Measurements from ENCODE around the gene GNG7. TPM values are rescaled to one million over a fixed set of nuclear protein-coding genes. Genes with fewer than 3 reads are reported as not detected.
A peak's percentile ranks its signal among the peaks of the same experiment; 100 is the strongest.
"Not testable (repeated sequence)": the region's sequence is repeated elsewhere in the genome, so short reads cannot be mapped to it uniquely, and the experiment has no call there.

Gene GNG7
- total RNA-seq, 1 donor: 0.72 TPM

GRCh38 chr19:2584002-2584401 lies 118.5 kb downstream of the GNG7 start:
- no peak overlapping the region for H2AFZ ChIP-seq (ENCODE audit: low read length)
- H3K9me3 ChIP-seq (ENCODE audit: low read depth, low read length): peaks cover 3% of the 10 kb centered on the region
- H3K79me2 ChIP-seq (ENCODE audit: insufficient read depth, low read length): no peaks in the 10 kb centered on the region
- no peaks in the 10 kb centered on the region for H3K36me3 ChIP-seq (ENCODE audit: insufficient read depth, low read length)
- no peak overlapping the region for H3K4me2 ChIP-seq (ENCODE audit: insufficient read depth, low read length)
- H3K4me1 ChIP-seq (ENCODE audit: insufficient read depth, low read length): peaks cover 19% of the 10 kb centered on the region
- H3K27me3 ChIP-seq (ENCODE audit: insufficient read depth, low read length): no peaks in the 10 kb centered on the region
- DNase-seq (ENCODE audit: insufficient read length, low spot score, missing footprints): no peak
- no peaks in the 10 kb centered on the region for H4K20me1 ChIP-seq (ENCODE audit: insufficient read depth, low read length)
- no peak overlapping the region for H3K4me3 ChIP-seq (ENCODE audit: insufficient read depth, low read length)
- no peak overlapping the region for H3K27ac ChIP-seq (ENCODE audit: low read depth, low read length)
- TF ChIP-seq CTCF (IDR thresholded peaks at IDR 0.05; ENCODE audit: extremely low read depth, low read depth, low read length): no peak

DNA sequence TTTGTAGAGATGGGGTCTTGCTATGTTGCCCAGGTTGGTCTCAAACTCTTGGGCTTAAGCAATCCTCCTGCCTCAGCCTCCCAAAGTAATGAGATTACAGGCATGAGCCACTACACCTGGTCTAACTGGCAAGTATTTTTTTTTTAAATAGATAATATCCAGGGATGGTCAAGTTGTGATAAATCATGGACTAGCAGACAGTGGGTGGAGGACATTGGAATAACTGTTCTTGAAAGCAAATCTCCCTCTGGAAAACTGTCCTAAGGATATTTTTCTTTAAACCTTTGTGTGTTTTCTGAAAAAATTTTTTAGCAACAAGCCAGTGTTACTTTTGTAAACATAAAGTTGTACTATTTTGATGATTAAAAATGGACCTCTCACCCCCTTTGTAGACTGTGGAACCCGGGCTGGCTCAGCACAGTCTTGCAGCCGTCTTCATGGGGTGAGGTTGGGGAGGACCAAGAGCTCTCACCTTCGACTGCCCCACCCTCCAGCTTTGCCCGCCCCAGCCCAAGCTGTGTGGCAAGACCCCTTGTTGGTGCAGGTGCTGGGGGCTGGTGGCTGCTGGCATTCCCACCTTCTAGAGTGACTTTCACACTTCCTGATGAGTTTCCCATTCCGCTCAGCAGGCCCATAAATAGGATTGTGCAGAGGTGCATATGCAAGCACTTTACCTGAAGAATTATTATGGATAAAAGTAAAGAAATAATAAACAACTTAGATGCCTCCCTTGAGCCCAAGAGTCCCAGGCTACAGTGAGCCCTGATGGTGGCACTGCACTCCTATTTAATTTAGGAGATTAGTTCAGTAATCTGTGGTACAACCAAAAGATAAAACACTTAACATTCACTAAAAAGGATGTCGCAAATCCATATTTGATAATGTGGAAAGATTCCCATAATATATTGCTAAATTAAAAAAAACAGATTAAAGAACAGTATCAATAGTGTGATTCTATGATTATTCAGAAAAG lies 119.2 kb downstream of the GNG7 start:
- Histone ChIP-seq H3K36me3 (ENCODE audit: insufficient read depth, low read length) (no peaks in the 10 kb centered on the region), H3K27me3 (ENCODE audit: insufficient read depth, low read length) (no peaks in the 10 kb centered on the region), H4K20me1 (ENCODE audit: insufficient read depth, low read length) (no peaks in the 10 kb centered on the region), H3K4me3 (ENCODE audit: insufficient read depth, low read length) (no peak overlapping the region), H3K79me2 (ENCODE audit: insufficient read depth, low read length) (no peaks in the 10 kb centered on the region), H2AFZ (ENCODE audit: low read length) (no peak overlapping the region), H3K4me2 (ENCODE audit: insufficient read depth, low read length) (no peak overlapping the region), H3K9me3 (ENCODE audit: low read depth, low read length) (peaks cover 3% of the 10 kb centered on the region), H3K27ac (ENCODE audit: low read depth, low read length) (no peak overlapping the region), H3K4me1 (ENCODE audit: insufficient read depth, low read length) (peaks cover 22% of the 10 kb centered on the region)
- no peak for DNase-seq (ENCODE audit: insufficient read length, low spot score, missing footprints)
- no peak for TF ChIP-seq CTCF (IDR thresholded peaks at IDR 0.05; ENCODE audit: extremely low read depth, low read depth, low read length)

GRCh38 chr19:2580396-2580795 lies 122.1 kb downstream of the GNG7 start:
- not testable (repeated sequence) for H3K79me2 ChIP-seq (ENCODE audit: insufficient read depth, low read length); H3K36me3 ChIP-seq (ENCODE audit: insufficient read depth, low read length); H3K9me3 ChIP-seq (ENCODE audit: low read depth, low read length); H3K27ac ChIP-seq (ENCODE audit: low read depth, low read length); H3K4me3 ChIP-seq (ENCODE audit: insufficient read depth, low read length); H2AFZ ChIP-seq (ENCODE audit: low read length); H3K4me2 ChIP-seq (ENCODE audit: insufficient read depth, low read length); H3K27me3 ChIP-seq (ENCODE audit: insufficient read depth, low read length); DNase-seq (ENCODE audit: insufficient read length, low spot score, missing footprints); H4K20me1 ChIP-seq (ENCODE audit: insufficient read depth, low read length)
- H3K4me1 ChIP-seq (ENCODE audit: insufficient read depth, low read length): peaks cover 38% of the 10 kb centered on the region

- peak overlapping the region; percentile 73 for H3K4me3 ChIP-seq (ENCODE audit: insufficient read depth, low read length)
- peaks cover 3% of the 10 kb centered on the region for H3K9me3 ChIP-seq (ENCODE audit: low read depth, low read length)
- no peak for TF ChIP-seq CTCF (IDR thresholded peaks at IDR 0.05; ENCODE audit: extremely low read depth, low read depth, low read length)
- no peak for DNase-seq (ENCODE audit: insufficient read length, low spot score, missing footprints)
- H3K79me2 ChIP-seq (ENCODE audit: insufficient read depth, low read length): no peaks in the 10 kb centered on the region
- H3K27me3 ChIP-seq (ENCODE audit: insufficient read depth, low read length): no peaks in the 10 kb centered on the region
- H3K4me1 ChIP-seq (ENCODE audit: insufficient read depth, low read length): peaks cover 38% of the 10 kb centered on the region
- H3K4me2 ChIP-seq (ENCODE audit: insufficient read depth, low read length): peak overlapping the region; percentile 92
- peak overlapping the region; percentile 77 for H2AFZ ChIP-seq (ENCODE audit: low read length)
- peak overlapping the region; percentile 95 for H3K27ac ChIP-seq (ENCODE audit: low read depth, low read length)
- H3K36me3 ChIP-seq (ENCODE audit: insufficient read depth, low read length): no peaks in the 10 kb centered on the region
- no peaks in the 10 kb centered on the region for H4K20me1 ChIP-seq (ENCODE audit: insufficient read depth, low read length)
Observed at GRCh38 chr19:2579678-2580280, 122.7 kb downstream of the GNG7 start.

All from osteoblast (primary cell).